IPS DF 4.7 (cell line): ENCODE results near the gene SERPINF2.
"Not testable (repeated sequence)": the region's sequence is repeated elsewhere in the genome, so short reads cannot be mapped to it uniquely, and the experiment has no call there.

Experiments
- DNase-seq: peaks from one replicate; pipeline ENCODE4 v3.0.0-alpha.2; 2013; ENCODE audit warnings: low spot score; ENCODE audit errors: extremely low read depth

The SERPINF2 gene

GRCh38 chr17:1762901-1763898 lies 20.5 kb downstream of the SERPINF2 start:
- DNase-seq, result no peak

- no peak for DNase-seq
Measured at GRCh38 chr17:1764284-1764683, 21.6 kb downstream of the SERPINF2 start.

GRCh38 chr17:1764705-1765104 lies 22.0 kb downstream of the SERPINF2 start:
- not testable (repeated sequence) for DNase-seq

- DNase-seq, result no peak
Measured at GRCh38 chr17:1765576-1765975, 22.9 kb downstream of the SERPINF2 start.

GRCh38 chr17:1766382-1767135 lies 23.9 kb downstream of the SERPINF2 start:
- no peak for DNase-seq

- no peak for DNase-seq
Measured at GRCh38 chr17:1767358-1767757, 24.7 kb downstream of the SERPINF2 start.

GRCh38 chr17:1769822-1770477 lies 27.3 kb downstream of the SERPINF2 start:
- DNase-seq, result no peak

- not testable (repeated sequence) for DNase-seq
Measured at GRCh38 chr17:1773000-1773695, 30.5 kb downstream of the SERPINF2 start.

- no peak for DNase-seq
Measured at GRCh38 chr17:1773696-1774181, 31.1 kb downstream of the SERPINF2 start.

GRCh38 chr17:1774390-1775176 lies 31.9 kb downstream of the SERPINF2 start:
- DNase-seq, result no peak

- DNase-seq, result no peak
Measured at GRCh38 chr17:1776328-1776727, 33.7 kb downstream of the SERPINF2 start.

GRCh38 chr17:1776857-1777256 lies 34.2 kb downstream of the SERPINF2 start:
- no peak for DNase-seq

GRCh38 chr17:1779571-1780131 lies 37.0 kb downstream of the SERPINF2 start:
- no peak for DNase-seq

- no peak for DNase-seq
Measured at GRCh38 chr17:1782171-1782567, 39.5 kb downstream of the SERPINF2 start.

GRCh38 chr17:1783271-1783670 lies 40.6 kb downstream of the SERPINF2 start:
- no peak for DNase-seq

GRCh38 chr17:1783834-1784611 lies 41.4 kb downstream of the SERPINF2 start:
- DNase-seq, result no peak

GRCh38 chr17:1785930-1786329 lies 43.3 kb downstream of the SERPINF2 start:
- DNase-seq, result no peak

GRCh38 chr17:1786708-1787107 lies 44.0 kb downstream of the SERPINF2 start:
- DNase-seq, result no peak

- no peak for DNase-seq
Measured at GRCh38 chr17:1787301-1787902, 44.7 kb downstream of the SERPINF2 start.
